Measurements from ENCODE around the gene PLEKHA5.

Gene PLEKHA5

DNA sequence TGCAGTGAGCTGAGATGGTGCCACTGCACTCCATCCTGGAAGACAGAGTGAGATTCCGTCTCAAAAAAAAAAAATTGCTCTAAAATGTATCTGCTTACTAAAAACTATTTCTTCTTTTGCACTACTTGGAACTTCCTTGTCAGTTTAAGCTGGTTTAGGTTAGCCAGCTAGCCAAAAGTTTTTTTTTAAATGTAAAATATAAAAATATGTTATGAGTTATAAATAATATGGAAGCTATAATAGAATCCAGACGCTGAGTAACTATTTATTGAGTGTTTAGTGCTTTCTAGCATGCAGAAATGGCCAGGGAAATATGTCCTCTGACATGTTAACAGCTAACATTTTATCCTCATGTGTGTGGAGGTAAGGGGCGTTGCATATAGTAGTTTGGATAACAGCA is 85.6 kb downstream of the PLEKHA5 start:
- no peak overlapping the region for H3K4me3 ChIP-seq (ENCODE audit: low read depth, low read length)
- DNase-seq (ENCODE audit: low read depth) = no peak
- TF ChIP-seq, protein P1, sequence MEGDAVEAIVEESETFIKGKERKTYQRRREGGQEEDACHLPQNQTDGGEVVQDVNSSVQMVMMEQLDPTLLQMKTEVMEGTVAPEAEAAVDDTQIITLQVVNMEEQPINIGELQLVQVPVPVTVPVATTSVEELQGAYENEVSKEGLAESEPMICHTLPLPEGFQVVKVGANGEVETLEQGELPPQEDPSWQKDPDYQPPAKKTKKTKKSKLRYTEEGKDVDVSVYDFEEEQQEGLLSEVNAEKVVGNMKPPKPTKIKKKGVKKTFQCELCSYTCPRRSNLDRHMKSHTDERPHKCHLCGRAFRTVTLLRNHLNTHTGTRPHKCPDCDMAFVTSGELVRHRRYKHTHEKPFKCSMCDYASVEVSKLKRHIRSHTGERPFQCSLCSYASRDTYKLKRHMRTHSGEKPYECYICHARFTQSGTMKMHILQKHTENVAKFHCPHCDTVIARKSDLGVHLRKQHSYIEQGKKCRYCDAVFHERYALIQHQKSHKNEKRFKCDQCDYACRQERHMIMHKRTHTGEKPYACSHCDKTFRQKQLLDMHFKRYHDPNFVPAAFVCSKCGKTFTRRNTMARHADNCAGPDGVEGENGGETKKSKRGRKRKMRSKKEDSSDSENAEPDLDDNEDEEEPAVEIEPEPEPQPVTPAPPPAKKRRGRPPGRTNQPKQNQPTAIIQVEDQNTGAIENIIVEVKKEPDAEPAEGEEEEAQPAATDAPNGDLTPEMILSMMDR (IDR thresholded peaks at IDR 0.05; ENCODE audit: low read depth, low read length, missing control alignments) = no peak

GRCh38 chr12:19217446-19217845 is 87.9 kb downstream of the PLEKHA5 start:
- TF ChIP-seq, protein P1 (IDR thresholded peaks at IDR 0.05; ENCODE audit: low read depth, low read length, missing control alignments) = no peak
- H3K4me3 ChIP-seq (ENCODE audit: low read depth, low read length) = no peak overlapping the region
- DNase-seq (ENCODE audit: low read depth) = no peak

DNA sequence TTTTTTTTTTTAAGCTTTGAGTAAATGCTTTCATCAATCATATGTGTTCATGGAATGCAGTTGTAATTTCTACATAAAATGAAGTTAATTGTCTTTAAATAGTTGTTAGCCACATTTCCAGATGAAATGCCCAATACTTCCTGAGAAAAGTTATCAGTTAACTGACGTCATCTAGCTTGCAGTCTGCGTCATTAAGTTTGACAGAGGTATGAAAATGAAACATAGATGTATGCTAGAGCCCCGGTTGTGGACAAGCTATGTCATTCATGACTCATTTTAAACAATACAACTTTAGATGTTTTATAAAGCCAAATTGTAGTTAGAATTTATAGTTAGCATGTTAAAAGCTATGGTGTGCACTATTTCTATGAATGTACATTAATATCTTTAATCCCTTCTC is 90.7 kb downstream of the PLEKHA5 start:
- no peak for DNase-seq (ENCODE audit: low read depth)
- H3K4me3 ChIP-seq (ENCODE audit: low read depth, low read length) = no peak overlapping the region
- TF ChIP-seq, protein P1 (IDR thresholded peaks at IDR 0.05; ENCODE audit: low read depth, low read length, missing control alignments) = no peak

DNA sequence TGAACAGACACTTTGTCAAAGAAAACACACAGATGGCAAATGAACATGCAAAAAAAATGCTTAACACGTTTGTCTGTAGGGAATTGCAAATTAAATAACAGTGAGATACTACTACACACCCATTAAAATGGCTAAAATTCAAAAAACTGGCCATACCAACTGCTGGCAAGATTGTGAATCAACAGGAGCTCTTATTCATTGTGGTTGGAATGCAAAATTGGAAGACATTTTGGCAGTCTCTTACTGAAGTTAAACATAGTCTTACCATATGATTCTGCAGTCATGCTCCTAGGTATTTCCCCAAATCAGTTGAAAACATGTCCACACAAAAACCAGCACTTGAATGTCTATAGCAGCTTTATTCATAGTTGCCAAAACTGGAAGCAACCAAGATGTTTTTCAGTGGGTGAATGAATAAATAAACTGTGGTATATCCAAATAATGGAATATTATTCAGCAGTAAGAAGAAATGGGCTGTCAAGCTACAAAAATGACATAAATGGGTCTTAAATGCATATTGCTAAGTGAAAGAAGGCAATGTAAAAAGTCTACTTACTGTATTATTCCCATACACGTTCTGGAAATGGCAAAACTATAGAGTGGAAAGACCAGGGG is 91.4 kb downstream of the PLEKHA5 start:
- H3K4me3 ChIP-seq (ENCODE audit: low read depth, low read length) = no peak overlapping the region
- TF ChIP-seq, protein P1 (IDR thresholded peaks at IDR 0.05; ENCODE audit: low read depth, low read length, missing control alignments) = no peak
- DNase-seq (ENCODE audit: low read depth) = no peak

DNA sequence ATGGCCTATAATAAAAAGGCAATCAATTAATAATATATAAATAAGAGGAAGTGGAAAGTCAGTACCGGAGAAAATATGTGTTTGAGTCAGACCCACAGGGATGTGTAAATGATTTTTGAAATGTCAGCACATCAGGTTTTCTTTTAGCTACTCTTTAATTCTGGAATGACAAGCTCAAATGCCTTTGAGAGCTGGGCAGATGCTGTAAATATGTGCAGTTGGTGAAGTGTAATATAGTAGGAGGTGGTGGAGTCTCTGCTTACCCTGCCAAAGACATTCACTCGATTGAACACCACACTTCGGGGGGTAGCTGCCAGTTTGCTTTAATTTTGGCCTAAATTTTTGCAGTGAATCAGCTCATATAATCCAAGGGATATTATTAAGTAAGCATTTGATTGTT is 93.0 kb downstream of the PLEKHA5 start:
- no peak for DNase-seq (ENCODE audit: low read depth)
- TF ChIP-seq, protein P1 (IDR thresholded peaks at IDR 0.05; ENCODE audit: low read depth, low read length, missing control alignments) = no peak
- no peak overlapping the region for H3K4me3 ChIP-seq (ENCODE audit: low read depth, low read length)

GRCh38 chr12:19223018-19223417 is 93.5 kb downstream of the PLEKHA5 start:
- no peak for DNase-seq (ENCODE audit: low read depth)
- H3K4me3 ChIP-seq (ENCODE audit: low read depth, low read length) = no peak overlapping the region
- TF ChIP-seq, protein P1 (IDR thresholded peaks at IDR 0.05; ENCODE audit: low read depth, low read length, missing control alignments) = no peak

- DNase-seq (ENCODE audit: low read depth) = no peak
- TF ChIP-seq, protein P1 (IDR thresholded peaks at IDR 0.05; ENCODE audit: low read depth, low read length, missing control alignments) = no peak
- no peak overlapping the region for H3K4me3 ChIP-seq (ENCODE audit: low read depth, low read length)
These were observed 94.2 kb downstream of the PLEKHA5 start for GRCh38 chr12:19223695-19224094.
